Stimulated activated CD8-positive, alpha-beta memory T cell treated with anti-CD3 and anti-CD28 coated beads, Interleukin-15, amount 100 ng/mL, for 1 hour (primary cell): Measurements from ENCODE around the gene NKTR.
"Not testable (repeated sequence)": the region's sequence is repeated elsewhere in the genome, so short reads cannot be mapped to it uniquely, and the experiment has no call there.

Experiments used
- DNase-seq: peaks from one replicate; pipeline ENCODE4 v3.0.0-alpha.2; 2020; ENCODE audit warnings: low read depth

The NKTR gene

DNA sequence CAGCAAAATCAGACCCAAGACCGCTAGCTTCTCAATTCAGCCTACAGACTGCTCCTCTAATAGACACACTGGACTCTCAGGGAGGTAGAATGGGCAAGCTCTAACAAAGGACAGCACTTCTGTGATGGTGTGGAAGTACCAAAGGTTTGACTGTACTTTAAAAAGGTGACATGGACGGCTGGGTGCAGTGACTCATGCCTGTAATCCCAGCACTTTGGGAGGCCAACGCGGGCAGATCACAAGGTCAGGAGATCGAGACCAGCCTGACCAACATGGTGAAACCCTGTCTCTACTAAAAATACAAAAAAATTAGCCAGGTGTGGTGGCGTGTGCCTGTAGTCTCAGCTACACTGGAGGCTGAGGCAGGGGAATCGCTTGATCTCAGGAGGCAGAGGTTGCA is 3.4 kb upstream of the NKTR start:
- not testable (repeated sequence) for DNase-seq

- DNase-seq = no peak
These were observed 631 bp downstream of the NKTR start for GRCh38 chr3:42600958-42601675.

- DNase-seq = no peak
These were observed 1.6 kb downstream of the NKTR start for GRCh38 chr3:42601896-42602581.

GRCh38 chr3:42602961-42603360 is 2.5 kb downstream of the NKTR start:
- DNase-seq = no peak

DNA sequence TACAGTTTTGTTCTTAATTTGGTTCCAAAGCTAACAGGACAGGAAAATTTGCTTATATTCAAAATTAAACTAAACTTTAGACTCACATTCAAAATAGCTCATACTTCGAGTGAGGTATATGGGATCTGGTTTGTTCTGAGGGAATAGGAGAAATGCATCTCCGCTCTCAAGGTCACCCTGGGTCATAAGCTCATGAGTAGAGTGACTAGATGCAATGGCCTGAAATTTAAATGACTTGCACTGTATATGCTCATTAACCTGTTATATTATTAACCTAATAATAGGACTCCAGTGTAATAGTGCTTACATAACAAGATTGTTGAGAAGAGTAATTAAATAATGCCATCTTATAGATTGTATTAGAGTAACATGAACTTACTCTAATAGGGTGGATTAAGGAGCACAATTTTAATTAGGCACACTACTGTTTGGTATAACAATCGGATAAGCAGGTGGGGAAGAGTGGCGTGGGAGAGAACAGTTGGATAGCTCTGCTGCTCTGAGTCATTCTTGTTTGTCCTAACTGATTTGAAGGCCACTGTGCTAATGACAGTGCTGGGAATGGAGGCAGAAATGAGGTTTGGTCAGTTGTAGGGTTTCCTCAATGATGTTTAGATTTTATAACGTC is 5.2 kb downstream of the NKTR start:
- DNase-seq = no peak

DNA sequence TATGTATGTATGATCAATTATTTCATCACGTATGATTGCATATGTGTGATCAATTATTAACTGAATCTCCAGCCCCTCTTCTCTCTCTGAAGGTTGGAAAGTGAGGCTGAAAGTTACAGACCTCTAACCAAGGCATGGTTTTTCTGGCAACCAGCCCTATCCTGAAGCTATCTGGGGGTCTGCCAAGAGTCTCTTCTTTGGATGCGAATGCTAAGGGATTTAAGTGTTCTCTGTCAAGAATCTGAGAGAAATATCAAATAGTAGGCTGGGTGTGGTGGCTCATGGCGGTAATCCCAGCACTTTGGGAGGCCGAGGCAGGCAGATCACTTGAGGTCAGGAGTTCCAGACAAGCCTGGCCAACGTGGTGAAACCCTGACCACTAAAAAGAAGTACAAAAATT is 8.1 kb downstream of the NKTR start:
- DNase-seq = no peak

DNA sequence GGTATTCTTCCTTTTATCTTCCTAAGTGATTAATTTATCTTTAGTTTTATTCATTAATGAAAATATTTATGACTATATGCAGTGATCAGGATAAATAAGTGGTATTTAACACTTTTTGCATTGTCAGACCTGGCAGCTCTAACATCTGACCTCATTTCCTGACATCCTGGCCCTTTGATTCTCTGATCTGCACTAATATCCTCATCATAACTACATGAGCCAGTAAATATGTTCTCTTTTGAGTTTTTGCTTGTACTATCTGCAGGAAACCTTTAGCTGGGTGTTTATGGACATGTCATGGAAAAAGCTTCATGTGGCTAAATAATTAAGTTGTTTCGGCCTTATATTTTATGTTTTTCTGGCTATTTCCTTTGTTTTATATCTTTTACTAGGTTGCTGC is 10.5 kb downstream of the NKTR start:
- no peak for DNase-seq

GRCh38 chr3:42612217-42612616 is 11.7 kb downstream of the NKTR start:
- no peak for DNase-seq

DNA sequence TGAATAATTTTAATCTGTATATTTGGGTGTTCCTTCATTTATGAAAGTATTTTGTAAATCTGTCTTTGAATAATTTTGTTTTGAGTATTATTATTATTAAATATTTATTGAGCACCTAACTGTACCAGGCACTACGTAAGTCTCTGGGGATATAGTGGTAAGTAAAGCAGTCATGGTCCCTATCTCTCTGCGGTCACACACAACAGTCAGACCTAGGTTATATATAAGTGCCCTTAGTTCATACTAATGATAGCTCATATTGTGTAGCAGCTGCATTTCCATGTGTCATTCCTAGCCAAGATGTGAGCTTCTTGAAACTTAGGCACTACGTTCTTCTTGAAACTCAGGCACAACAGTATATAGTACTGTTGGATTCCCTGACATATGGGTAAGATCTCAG is 12.4 kb downstream of the NKTR start:
- DNase-seq = no peak

- DNase-seq = no peak
These were observed 13.0 kb downstream of the NKTR start for GRCh38 chr3:42613462-42613861.

DNA sequence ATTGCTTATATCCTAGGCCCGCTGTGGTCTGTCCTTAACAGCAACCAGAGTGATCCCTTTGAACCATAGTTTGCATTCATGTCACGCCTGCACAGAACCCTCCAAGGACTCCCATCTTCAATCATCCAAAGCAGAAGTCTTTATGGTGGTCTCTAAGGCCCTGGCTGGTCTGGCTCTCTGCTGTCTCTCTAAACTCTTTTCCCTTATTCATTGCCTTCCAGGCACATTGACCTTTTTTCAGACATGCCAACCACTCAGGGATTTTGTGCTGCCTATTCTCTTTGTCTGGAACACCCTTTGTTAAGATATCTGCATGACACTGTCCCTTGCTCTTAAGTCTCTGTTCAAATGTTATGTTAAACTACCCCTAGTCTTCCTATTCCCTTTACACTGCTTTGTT is 31.1 kb downstream of the NKTR start:
- no peak for DNase-seq

GRCh38 chr3:42632146-42632545 is 31.7 kb downstream of the NKTR start:
- no peak for DNase-seq

- no peak for DNase-seq
These were observed 33.1 kb downstream of the NKTR start for GRCh38 chr3:42633544-42633943.

GRCh38 chr3:42635111-42635510 is 34.6 kb downstream of the NKTR start:
- DNase-seq = no peak

- no peak for DNase-seq
These were observed 36.5 kb downstream of the NKTR start for GRCh38 chr3:42637001-42637400.

DNA sequence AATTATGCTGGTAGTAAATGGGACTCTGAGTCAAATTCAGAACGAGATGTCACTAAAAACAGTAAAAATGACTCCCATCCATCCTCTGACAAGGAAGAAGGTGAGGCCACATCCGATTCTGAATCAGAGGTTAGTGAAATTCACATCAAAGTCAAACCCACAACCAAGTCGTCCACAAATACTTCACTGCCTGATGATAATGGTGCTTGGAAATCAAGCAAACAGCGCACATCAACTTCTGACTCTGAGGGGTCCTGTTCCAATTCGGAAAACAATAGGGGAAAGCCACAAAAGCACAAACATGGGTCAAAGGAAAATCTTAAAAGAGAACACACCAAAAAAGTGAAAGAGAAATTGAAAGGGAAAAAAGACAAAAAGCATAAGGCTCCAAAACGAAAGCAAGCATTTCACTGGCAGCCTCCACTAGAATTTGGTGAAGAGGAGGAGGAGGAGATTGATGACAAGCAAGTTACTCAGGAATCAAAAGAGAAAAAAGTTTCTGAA is 37.9 kb downstream of the NKTR start:
- no peak for DNase-seq

DNA sequence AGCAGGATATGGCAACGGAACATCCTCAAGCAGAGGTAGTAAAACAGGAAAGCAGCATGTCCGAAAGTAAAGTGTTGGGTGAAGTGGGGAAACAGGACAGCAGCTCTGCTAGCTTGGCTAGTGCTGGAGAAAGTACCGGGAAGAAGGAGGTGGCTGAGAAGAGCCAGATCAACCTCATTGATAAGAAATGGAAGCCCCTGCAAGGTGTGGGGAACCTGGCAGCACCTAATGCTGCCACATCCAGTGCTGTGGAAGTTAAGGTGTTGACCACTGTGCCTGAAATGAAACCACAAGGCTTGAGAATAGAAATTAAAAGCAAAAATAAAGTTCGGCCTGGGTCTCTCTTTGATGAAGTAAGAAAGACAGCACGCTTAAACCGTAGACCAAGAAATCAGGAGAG is 38.7 kb downstream of the NKTR start:
- DNase-seq = no peak

- no peak for DNase-seq
These were observed 39.6 kb downstream of the NKTR start for GRCh38 chr3:42640129-42640528.

GRCh38 chr3:42640771-42641370 is 40.4 kb downstream of the NKTR start:
- no peak for DNase-seq

- no peak for DNase-seq
These were observed 47.5 kb downstream of the NKTR start for GRCh38 chr3:42647821-42648459.

DNA sequence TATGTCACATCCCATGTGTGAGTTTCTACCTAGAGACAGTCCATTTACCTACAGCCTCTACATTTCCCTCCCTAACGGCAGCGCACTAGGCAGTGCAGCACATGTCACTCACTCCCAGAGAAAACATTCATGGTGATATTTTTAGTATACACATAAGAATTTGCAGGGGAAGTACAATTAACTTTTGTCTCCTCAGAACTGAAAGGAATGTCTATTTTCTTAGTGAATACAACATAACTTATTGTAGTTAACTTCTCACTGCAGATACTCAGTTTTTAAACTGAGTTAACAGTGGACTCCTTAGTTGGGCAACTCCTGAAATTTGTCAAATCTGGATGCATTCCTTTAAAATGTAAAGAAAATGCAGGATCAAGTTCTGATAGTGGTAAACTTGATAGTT is 48.5 kb downstream of the NKTR start:
- DNase-seq = no peak

DNA sequence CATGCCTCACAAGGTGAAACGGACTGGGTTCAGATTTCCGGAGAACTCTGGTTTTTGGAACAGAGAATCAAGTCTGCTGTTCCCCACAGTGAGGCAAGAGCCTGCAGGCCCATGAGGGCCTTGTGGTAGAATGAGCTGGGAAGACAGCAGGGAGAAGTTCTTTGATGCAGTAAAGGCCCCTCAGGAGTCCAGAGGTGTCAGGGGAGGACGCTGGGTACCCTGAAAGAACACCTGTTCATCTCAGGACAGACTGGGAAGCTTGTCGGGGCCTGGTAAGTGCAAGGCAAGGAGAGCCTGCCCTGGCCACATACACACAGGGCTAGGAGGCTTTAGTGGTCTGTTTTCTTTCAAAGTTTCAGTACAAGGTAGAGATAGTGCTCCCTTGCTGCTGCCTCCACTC is 49.3 kb downstream of the NKTR start:
- DNase-seq = no peak
